ENCODE results near the gene LMF1. TPM values are rescaled to one million over a fixed set of nuclear protein-coding genes. Genes with fewer than 3 reads are reported as not detected.

Gene LMF1
- total RNA-seq, 4 donors from 2014 or later: 21.8 to 47.9 (median 36.0) TPM

DNA sequence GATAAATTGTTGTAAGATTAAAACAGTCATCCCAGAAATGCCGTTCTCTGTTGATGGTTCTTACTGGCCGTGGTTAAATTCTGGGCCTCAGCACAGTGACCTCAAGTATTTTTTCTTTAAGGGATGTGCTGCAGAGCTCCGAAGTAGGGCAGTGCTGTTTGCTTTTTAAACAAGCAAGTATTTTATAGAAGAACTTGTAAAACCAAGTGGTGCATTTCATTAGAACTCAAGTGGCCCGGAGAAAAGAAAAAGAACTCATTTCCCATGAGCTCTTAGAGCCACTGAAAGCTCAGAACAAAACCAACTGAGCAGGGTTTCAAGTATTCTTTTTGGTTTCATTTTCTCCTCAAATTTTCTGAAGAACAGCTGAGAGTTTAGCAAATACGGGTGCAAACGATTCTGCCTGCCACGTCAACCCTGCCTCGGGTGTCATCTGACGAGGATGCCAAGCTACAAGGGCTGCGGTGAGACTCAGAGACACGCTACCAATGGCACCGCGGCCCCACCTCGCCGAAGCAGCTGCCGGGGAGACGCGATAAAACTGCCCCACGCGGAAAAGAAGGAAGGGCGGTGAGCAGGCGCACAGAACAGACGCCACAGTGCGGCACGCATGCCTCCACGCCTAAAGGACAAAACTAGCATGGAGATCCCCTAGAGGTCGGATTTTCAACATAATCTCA, 6.3 kb downstream of the LMF1 start:
- intact Hi-C loops (cut with DNase I; ENCODE audit: low total_unique reads): no loop called here
- H3K4me1 ChIP-seq: peaks cover 0 to 3% of the 10 kb centered on the region in 2 donors
- H3K27ac ChIP-seq: no peak overlapping the region

DNA sequence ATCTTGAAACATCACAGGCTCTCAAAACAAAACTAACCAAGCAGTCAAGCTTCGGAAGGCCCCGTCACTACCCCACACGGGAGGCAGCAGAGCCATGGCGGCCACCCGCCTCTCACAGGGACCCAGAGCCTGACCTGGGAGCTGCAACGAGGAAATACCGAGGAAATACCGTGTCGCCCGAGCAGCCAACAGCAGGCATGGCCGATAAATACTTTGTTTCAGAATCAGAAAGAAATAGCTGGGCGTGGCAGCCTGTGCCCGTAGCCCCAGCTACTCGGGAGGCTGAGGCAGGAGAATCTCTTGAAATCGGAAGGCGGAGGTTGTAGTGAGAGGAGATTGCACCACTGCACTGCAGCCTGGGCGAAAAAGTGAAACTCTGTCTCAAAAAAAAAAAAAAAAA, 6.9 kb downstream of the LMF1 start:
- Histone ChIP-seq H3K4me3 (no peak overlapping the region), H3K27me3 (no peaks in the 10 kb centered on the region), H3K36me3 (no peaks in the 10 kb centered on the region), H3K9me3 (no peaks in the 10 kb centered on the region), H3K4me1 (no peaks in the 10 kb centered on the region), H3K27ac (no peak overlapping the region)
- DNase-seq: no peak
- intact Hi-C loops (cut with DNase I; ENCODE audit: low total_unique reads): no loop called here
- TF ChIP-seq, protein P1, sequence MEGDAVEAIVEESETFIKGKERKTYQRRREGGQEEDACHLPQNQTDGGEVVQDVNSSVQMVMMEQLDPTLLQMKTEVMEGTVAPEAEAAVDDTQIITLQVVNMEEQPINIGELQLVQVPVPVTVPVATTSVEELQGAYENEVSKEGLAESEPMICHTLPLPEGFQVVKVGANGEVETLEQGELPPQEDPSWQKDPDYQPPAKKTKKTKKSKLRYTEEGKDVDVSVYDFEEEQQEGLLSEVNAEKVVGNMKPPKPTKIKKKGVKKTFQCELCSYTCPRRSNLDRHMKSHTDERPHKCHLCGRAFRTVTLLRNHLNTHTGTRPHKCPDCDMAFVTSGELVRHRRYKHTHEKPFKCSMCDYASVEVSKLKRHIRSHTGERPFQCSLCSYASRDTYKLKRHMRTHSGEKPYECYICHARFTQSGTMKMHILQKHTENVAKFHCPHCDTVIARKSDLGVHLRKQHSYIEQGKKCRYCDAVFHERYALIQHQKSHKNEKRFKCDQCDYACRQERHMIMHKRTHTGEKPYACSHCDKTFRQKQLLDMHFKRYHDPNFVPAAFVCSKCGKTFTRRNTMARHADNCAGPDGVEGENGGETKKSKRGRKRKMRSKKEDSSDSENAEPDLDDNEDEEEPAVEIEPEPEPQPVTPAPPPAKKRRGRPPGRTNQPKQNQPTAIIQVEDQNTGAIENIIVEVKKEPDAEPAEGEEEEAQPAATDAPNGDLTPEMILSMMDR (IDR thresholded peaks at IDR 0.05): no peak
- TF ChIP-seq POLR2A (IDR thresholded peaks at IDR 0.05): no peak

More for the DNA sequence above, 6.3 kb downstream of the LMF1 start:
- no peak overlapping the region for H3K4me3 ChIP-seq
- no peak for DNase-seq
- H3K9me3 ChIP-seq: no peaks in the 10 kb centered on the region
- H3K27me3 ChIP-seq: no peaks in the 10 kb centered on the region
- TF ChIP-seq, protein P1 (IDR thresholded peaks at IDR 0.05): no peak
- TF ChIP-seq POLR2A (IDR thresholded peaks at IDR 0.05): no peak
- no peaks in the 10 kb centered on the region for H3K36me3 ChIP-seq

DNA sequence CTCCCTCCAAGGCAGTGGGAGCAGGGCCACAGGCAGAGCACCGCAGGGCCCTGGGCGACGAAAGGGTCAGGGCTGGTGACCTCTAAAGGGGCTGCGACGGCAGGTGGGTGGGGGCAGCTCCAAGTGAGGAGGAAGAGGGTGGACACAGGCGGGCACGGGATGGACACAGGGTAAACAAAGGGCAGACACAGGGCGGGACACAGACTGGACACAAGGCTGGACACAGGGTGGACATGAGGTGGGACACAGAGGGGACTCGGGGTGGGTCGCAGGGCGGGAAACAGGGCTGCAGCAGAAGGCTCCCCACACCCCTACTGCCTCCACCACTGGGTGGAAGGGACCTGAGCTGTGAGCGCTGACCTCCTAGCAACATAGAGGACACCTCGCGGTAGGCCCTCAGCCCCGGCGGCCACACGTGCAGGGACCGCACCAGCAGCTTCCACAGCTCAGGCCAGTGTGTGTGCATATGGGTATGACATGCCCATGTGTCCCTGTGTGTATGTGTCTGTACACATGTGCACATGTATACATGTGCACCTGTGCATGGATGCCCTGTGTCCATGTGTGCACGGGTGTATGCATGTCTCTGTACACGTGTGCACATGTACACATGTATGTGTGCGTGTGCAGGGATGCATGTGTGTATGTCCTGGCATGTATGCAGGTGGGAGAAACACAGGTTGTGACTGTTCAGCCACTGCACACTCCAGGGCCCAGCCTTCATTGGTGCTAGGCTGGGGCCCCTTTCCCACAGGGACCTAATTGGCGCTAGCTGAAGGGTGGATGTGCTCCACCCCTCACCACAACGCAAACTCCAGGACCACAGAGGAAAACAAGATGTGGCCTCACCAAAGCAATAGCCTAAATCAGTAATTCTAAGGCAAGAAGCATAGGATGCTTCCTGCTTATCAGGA, 7.6 kb downstream of the LMF1 start:
- Histone ChIP-seq H3K4me3 (no peak overlapping the region), H3K27ac (no peak overlapping the region), H3K4me1 (no peaks in the 10 kb centered on the region), H3K9me3 (no peaks in the 10 kb centered on the region), H3K36me3 (no peaks in the 10 kb centered on the region), H3K27me3 (no peaks in the 10 kb centered on the region)
- TF ChIP-seq, protein P1 (IDR thresholded peaks at IDR 0.05): no peak
- no peak for TF ChIP-seq POLR2A (IDR thresholded peaks at IDR 0.05)
- intact Hi-C loops (cut with DNase I; ENCODE audit: low total_unique reads): no loop called here
- DNase-seq: no peak

DNA sequence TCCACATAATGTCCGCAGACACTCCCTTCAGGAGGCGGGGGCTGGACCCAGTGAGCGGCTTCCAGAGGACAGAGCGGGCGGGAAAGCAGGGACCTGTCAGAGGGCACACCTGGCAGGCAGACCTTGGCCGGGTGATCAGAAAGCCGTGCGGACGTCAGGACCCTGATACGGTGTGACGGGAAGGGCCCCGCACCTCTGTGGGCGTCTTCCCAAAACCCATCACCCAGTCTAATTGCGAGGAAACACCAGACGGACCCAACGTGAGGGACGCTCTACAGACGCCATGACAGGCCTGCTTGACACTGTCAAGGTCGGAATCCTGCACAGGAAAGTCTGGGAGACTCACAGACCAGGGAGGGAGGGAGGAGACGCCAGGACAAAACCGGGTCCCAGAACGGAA, 8.4 kb downstream of the LMF1 start:
- TF ChIP-seq, protein P1 (IDR thresholded peaks at IDR 0.05): no peak
- no peak for TF ChIP-seq POLR2A (IDR thresholded peaks at IDR 0.05)
- H3K27me3 ChIP-seq: no peaks in the 10 kb centered on the region
- H3K4me1 ChIP-seq: no peaks in the 10 kb centered on the region
- H3K4me3 ChIP-seq: no peak overlapping the region
- no peaks in the 10 kb centered on the region for H3K36me3 ChIP-seq
- DNase-seq: no peak
- no peaks in the 10 kb centered on the region for H3K9me3 ChIP-seq
- intact Hi-C loops (cut with DNase I; ENCODE audit: low total_unique reads): no loop called here
- H3K27ac ChIP-seq: no peak overlapping the region
